HG03469 (cell line): ENCODE data around the gene PLEKHO2.

Experiments used
- ATAC-seq: cut with Tn5 transposase; IDR thresholded peaks from one replicate; pipeline ENCODE4 v1.9.1; 2021; ENCODE audit warnings: mild to moderate bottlenecking, moderate library complexity, moderate number of reproducible peaks; ENCODE audit not compliant: unreplicated experiment

The PLEKHO2 gene

DNA sequence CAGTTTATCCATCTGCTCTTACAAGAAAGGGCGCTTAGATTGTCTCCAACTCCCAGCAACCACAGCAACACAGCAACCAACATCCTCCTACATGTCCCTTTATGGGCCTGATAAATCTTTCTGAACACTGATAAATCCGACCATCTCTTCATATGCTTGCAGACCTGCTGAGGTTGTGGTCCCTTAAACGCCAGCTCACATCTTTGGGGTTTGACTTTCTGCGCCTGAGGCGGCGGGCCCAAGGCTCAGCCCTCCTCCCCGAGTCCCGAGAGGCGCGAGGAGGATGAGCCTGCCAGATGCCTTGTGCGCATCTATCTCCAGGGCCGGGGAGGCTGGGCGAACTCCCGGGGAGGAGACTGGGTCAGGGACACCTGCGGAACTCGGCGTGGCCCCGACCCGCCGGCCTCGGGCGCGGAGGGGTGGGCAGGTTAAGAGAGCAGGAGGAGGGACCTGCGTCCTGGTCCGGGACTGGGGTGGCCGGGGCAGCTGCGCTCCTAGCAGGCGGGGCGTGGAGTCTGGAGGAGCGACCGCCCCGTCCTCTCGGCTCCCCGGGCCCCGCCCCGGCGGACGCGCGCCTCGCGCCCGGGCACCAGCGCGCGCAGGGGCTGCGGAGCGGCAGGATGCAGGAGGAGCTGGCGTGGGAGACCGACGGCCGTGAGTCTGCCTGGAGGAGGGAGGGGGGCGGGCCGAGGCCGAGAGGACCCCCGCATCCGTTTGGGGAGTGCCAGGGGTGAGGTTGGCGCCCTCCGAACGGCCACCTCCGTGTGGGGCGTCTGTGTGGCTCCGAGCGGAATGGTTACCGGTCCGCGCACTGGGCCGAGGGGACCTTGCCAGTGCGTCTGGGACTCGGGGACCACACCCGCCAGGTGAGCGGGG, 69.8 kb downstream of the PLEKHO2 start, which contains the start of gene ANKDD1A:
Gene ANKDD1A, plus strand, starts transcription at position 592 of the 876 bp plus-strand sequence. Its CDS starts 29 bp downstream, at position 621.
- ATAC-seq = no peak

DNA sequence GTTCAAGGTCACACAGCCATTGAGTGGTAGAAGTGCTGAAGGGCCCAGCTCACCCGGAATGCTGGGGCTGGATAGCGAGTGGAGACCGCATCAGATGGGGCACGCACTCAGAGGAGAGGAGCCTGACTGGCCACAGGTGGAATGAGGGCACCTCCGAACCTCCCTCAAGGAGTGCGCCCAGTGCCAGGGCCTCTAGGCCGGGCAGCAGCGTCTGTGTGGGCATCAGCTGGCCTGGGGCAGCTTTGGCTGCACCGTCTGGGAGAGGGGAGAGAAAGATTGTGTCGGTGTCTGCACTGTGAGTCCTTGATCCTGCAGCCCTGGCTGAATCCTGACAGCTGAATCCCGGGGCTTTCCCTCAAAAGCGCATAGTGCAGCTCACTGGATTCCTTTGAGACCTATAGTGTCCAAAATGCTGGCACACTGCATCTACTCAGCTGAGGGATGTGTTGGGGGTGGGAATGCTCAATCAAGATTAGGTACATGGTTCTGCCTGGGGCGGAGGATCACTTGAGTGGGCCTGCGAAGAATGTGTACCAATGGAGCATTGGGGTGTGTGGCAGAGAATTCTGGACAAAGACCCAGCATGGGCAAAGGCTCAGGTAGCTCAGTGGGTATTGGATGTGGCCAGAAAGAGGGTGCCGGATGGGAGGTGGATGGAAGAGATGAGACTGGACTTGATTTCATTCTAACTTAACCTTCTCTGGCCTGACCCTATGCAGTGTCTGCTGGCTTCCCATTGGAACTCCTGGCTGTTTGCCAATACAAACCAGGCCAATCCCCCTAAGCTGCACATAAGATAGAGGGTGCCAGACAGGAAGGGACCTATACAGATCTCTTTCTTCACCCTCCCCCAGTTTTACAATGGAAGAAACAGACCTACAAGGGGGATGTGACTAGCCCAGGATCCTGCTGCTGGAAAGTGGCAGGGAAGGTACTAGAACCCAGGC, 70.9 kb downstream of the PLEKHO2 start:
- ATAC-seq = no peak

GRCh38 chr15:64915518-64916227, 74.0 kb downstream of the PLEKHO2 start:
- ATAC-seq = no peak

- ATAC-seq = no peak
Observed at GRCh38 chr15:64916365-64916764, 74.7 kb downstream of the PLEKHO2 start.

GRCh38 chr15:64917211-64917610, 75.5 kb downstream of the PLEKHO2 start:
- no peak for ATAC-seq
